GM19193 (cell line): ENCODE results near the gene RIMBP2.

Experiments
- POLR2A ChIP-seq: IDR thresholded peaks from 4 replicates; pipeline ENCODE4 v1.6.1; 2011; ENCODE audit not compliant: insufficient read depth, insufficient read length; ENCODE audit errors: extremely low read depth

RIMBP2 gene

GRCh38 chr12:130601327-130601726 lies 114.8 kb downstream of the RIMBP2 start:
- no peak for TF ChIP-seq POLR2A

GRCh38 chr12:130596241-130596640 lies 119.9 kb downstream of the RIMBP2 start:
- no peak for TF ChIP-seq POLR2A

- no peak for TF ChIP-seq POLR2A
Measured at GRCh38 chr12:130595566-130595965, 120.5 kb downstream of the RIMBP2 start.

- no peak for TF ChIP-seq POLR2A
Measured at GRCh38 chr12:130593056-130593455, 123.0 kb downstream of the RIMBP2 start.

- TF ChIP-seq POLR2A: no peak
Measured at GRCh38 chr12:130592641-130593040, 123.5 kb downstream of the RIMBP2 start.

GRCh38 chr12:130591736-130592135 lies 124.4 kb downstream of the RIMBP2 start:
- TF ChIP-seq POLR2A: no peak

- no peak for TF ChIP-seq POLR2A
Measured at GRCh38 chr12:130590685-130591084, 125.4 kb downstream of the RIMBP2 start.

DNA sequence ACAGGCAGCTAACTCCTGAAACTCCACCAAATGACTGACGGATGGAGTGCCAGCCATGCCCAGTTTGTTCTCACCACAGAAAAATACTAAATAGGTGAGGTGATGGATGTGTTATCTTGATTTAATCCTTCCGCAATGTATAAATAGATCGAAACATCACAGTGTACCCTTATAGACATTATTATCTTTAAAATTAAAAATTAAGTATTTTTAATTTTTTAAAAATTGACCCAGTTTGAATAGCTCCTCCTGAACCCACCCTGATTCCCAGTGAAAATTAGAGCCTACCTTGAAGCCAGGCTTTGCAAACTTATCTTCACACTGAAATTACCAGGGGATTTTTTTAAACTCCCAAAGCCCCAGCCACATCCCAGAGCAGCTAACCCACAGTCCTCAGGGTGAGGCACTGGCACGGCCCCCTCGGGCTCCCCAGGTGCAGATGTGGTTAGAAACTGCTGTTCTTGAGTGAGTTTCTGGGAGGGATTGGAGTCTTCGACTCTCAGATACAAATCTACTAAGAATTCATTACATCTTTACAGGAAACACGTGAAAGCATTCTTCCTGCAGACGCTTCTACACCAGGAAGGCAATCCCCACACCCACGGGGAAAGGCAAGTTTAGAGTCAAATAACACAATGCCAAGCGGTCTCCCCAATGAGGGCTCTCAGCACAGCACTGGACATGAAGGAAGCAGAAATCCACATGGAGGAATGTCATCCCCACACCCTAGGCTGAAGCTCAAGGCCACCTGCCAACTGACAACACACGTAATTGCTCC lies 126.4 kb downstream of the RIMBP2 start:
- no peak for TF ChIP-seq POLR2A

GRCh38 chr12:130588696-130589539 lies 127.2 kb downstream of the RIMBP2 start:
- TF ChIP-seq POLR2A: no peak

DNA sequence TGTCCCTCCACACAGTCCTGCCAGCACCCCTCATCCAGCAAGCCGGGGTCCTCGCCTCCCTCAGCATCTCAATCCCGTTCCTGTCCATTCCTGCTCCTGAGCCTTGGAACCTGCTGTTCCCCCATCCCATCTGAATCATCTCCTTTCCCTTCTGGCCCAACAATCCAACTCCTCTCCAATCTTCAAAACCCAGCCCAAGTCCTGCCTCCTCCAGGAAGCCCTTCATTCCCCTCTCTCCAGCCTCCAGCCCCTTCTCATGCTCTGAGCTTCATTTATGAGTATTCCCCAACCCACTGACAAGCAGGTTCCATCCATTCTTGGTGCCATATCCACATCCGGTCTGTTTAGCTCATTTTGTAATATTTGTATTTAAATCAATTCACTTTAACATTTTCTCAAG lies 128.1 kb downstream of the RIMBP2 start:
- TF ChIP-seq POLR2A: no peak

- no peak for TF ChIP-seq POLR2A
Measured at GRCh38 chr12:130583800-130584199, 132.3 kb downstream of the RIMBP2 start.

DNA sequence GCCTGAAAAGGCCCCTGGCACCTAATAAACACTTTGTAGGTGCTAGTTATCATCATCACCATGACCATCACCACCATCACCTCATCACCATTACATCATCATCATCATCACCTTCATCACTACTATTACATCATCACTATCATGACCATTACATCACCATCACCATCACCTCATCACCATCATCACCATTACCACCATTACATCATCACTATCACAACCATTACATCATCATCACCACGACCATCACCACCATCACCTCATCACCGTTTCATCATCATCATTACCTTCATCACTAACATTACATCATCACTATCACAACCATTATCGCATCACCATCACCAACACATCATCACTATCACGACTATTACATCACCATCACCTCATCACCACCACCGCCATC lies 132.8 kb downstream of the RIMBP2 start:
- no peak for TF ChIP-seq POLR2A

- TF ChIP-seq POLR2A: no peak
Measured at GRCh38 chr12:130582286-130582685, 133.8 kb downstream of the RIMBP2 start.

GRCh38 chr12:130581782-130582181 lies 134.3 kb downstream of the RIMBP2 start:
- no peak for TF ChIP-seq POLR2A

DNA sequence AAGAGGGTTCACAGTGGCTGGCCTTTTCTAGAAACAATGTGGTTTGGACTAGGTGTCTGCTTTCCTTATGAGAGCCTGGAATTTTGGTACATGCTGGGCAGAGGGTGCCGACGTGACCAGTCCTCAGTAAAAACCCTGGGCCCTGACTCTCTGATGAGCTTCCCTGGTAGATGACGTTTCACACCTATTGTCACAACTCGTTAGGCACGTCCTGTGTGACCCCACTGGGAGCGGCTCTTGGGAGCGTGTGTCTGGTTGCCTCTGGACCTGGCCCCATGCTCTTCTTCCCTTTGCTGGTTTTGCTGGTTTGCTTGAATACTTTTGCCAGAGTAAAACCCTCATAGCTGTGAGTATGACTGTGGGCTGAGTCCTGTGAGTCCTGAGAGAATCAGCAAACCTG lies 136.9 kb downstream of the RIMBP2 start:
- no peak for TF ChIP-seq POLR2A

GRCh38 chr12:130577351-130577750 lies 138.7 kb downstream of the RIMBP2 start:
- no peak for TF ChIP-seq POLR2A
